Neural cell (in vitro differentiated cells): ENCODE results near the gene TSC1. TPM values are rescaled to one million over a fixed set of nuclear protein-coding genes. Genes with fewer than 3 reads are reported as not detected.

ENCODE experiments used
- H2AFZ ChIP-seq: fragments of 200-600, 300-800 bp; sonication (generic), shearing (Covaris generic); 2 replicates; pipeline ENCODE4 v1.6.0; 2014; ENCODE audit warnings: low read depth, mild to moderate bottlenecking, antibody characterized with exemption, low read length, moderate library complexity
- H3F3A ChIP-seq: fragments of 200-600 bp; shearing (Covaris generic); 2 replicates; pipeline ENCODE4 v1.6.1; 2016; ENCODE audit warnings: mild to moderate bottlenecking, moderate library complexity, mixed read lengths, antibody characterized with exemption, low read length; ENCODE audit not compliant: insufficient read depth, poor library complexity, severe bottlenecking
- H3K27ac ChIP-seq: fragments of 200-600, 300-800 bp; sonication (generic), shearing (Covaris generic); 2 replicates; pipeline ENCODE4 v1.5.1; 2014; ENCODE audit warnings: mild to moderate bottlenecking, low read length, moderate library complexity
- H3K27me3 ChIP-seq: fragments of 300-800, 200-600 bp; sonication (generic), shearing (Covaris generic); 2 replicates; pipeline ENCODE4 v1.6.0; 2014; ENCODE audit warnings: mild to moderate bottlenecking, low read depth, low read length, moderate library complexity; ENCODE audit not compliant: insufficient read depth
- H3K36me3 ChIP-seq: fragments of 300-800, 200-600 bp; sonication (generic), shearing (Covaris generic); 2 replicates; pipeline ENCODE4 v1.5.1; 2014; ENCODE audit warnings: mild to moderate bottlenecking, antibody characterized with exemption, low read length, moderate library complexity; ENCODE audit not compliant: insufficient read depth
- H3K4me2 ChIP-seq: fragments of 300-800, 200-600 bp; sonication (generic), shearing (Covaris generic); 2 replicates; pipeline ENCODE4 v1.6.0; 2014; ENCODE audit warnings: mild to moderate bottlenecking, low read length
- H3K4me3 ChIP-seq: fragments of 300-800, 200-600 bp; sonication (generic), shearing (Covaris generic); 2 replicates; pipeline ENCODE4 v1.5.1; 2014; ENCODE audit warnings: mild to moderate bottlenecking, low read length, moderate library complexity
- H3K79me2 ChIP-seq: fragments of 200-600 bp; shearing (Covaris generic); replicated peaks from 2 replicates; pipeline ENCODE4 v1.6.0; 2014; ENCODE audit warnings: mild to moderate bottlenecking, low read length, moderate library complexity; ENCODE audit not compliant: insufficient read depth
- H3K9ac ChIP-seq: fragments of 300-800, 200-600 bp; sonication (generic), shearing (Covaris generic); 2 replicates; pipeline ENCODE4 v1.6.1; 2016; ENCODE audit warnings: mild to moderate bottlenecking, low read length, mixed read lengths
- H3K9me2 ChIP-seq: fragments of 200-600 bp; shearing (Covaris generic); 2 replicates; pipeline ENCODE4 v1.6.1; 2016; ENCODE audit warnings: mild to moderate bottlenecking, low read length, mixed read lengths; ENCODE audit not compliant: insufficient read depth
- H3K9me3 ChIP-seq: fragments of 200-600, 300-800 bp; sonication (generic), shearing (Covaris generic); 2 replicates; pipeline ENCODE4 v1.6.1; 2016; ENCODE audit warnings: mild to moderate bottlenecking, mixed run types, low read length, moderate library complexity, mixed read lengths
- H4K20me1 ChIP-seq: fragments of 200-600 bp; shearing (Covaris generic); 2 replicates; pipeline ENCODE4 v1.6.1; 2016; ENCODE audit warnings: mild to moderate bottlenecking, mixed run types; ENCODE audit not compliant: insufficient read depth
- EP300 ChIP-seq: fragments of 450-650 bp; conservative IDR thresholded peaks from 2 replicates; pipeline ENCODE4 v1.6.1; 2014; ENCODE audit warnings: antibody characterized with exemption, mild to moderate bottlenecking, moderate library complexity; ENCODE audit not compliant: poor library complexity, severe bottlenecking
- EZH2 ChIP-seq: fragments of 200-600, 300-800 bp; shearing (Covaris generic), sonication (generic); IDR thresholded peaks from 2 replicates; pipeline ENCODE4 v1.6.1; 2014; ENCODE audit warnings: antibody characterized with exemption, low read length, borderline replicate concordance, mild to moderate bottlenecking; ENCODE audit not compliant: insufficient read depth, poor library complexity, severe bottlenecking
- MXI1 ChIP-seq: fragments of 450-650 bp; conservative IDR thresholded peaks from 2 replicates; pipeline ENCODE4 v1.6.1; 2014; ENCODE audit warnings: antibody characterized with exemption, mild to moderate bottlenecking; ENCODE audit not compliant: poor library complexity, severe bottlenecking
- POLR2AphosphoS5 ChIP-seq: IDR thresholded peaks from 2 replicates; pipeline ENCODE4 v1.6.1; 2012
- RAD21 ChIP-seq: fragments of 450-650 bp; conservative IDR thresholded peaks from 2 replicates; pipeline ENCODE4 v1.6.1; 2014; ENCODE audit warnings: antibody characterized with exemption, mild to moderate bottlenecking, moderate library complexity
- SMC3 ChIP-seq: fragments of 450-650 bp; conservative IDR thresholded peaks from 2 replicates; pipeline ENCODE4 v1.6.1; 2014; ENCODE audit warnings: antibody characterized with exemption, mild to moderate bottlenecking, moderate library complexity; ENCODE audit not compliant: poor library complexity
- TAF1 ChIP-seq: IDR thresholded peaks from 2 replicates; pipeline ENCODE4 v1.6.1; 2012; ENCODE audit warnings: low read depth
- polyA plus RNA-seq: library from polyadenylated mRNA; depleted of rRNA; stranded (reverse); fragments of >200 nt; gene quantifications from 2 replicates; pipeline ENCODE4 v1.2.3, GENCODE V29; 2014
- TF ChIP-seq, protein P1 (sequence below): IDR thresholded peaks from 2 replicates; pipeline ENCODE4 v1.6.1; 2012; ENCODE audit warnings: borderline replicate concordance
- TF ChIP-seq, protein P2 (sequence below): fragments of 450-650 bp; IDR thresholded peaks from 2 replicates; pipeline ENCODE4 v1.5.1; 2014; ENCODE audit warnings: antibody characterized with exemption, mild to moderate bottlenecking, moderate library complexity; ENCODE audit not compliant: poor library complexity, severe bottlenecking

Gene TSC1
- polyA plus RNA-seq, 1 donor from 2014 or later, result 47.1 TPM

GRCh38 chr9:132957805-132958204 is 13.4 kb upstream of the TSC1 start:
- no peak overlapping the region for H2AFZ ChIP-seq
- no peaks in the 10 kb centered on the region for H4K20me1 ChIP-seq
- no peak overlapping the region for H3K27ac ChIP-seq
- no peaks in the 10 kb centered on the region for H3K27me3 ChIP-seq
- no peaks in the 10 kb centered on the region for H3F3A ChIP-seq
- H3K36me3 ChIP-seq, result no peaks in the 10 kb centered on the region
- no peak for TF ChIP-seq TAF1
- TF ChIP-seq, protein P1, sequence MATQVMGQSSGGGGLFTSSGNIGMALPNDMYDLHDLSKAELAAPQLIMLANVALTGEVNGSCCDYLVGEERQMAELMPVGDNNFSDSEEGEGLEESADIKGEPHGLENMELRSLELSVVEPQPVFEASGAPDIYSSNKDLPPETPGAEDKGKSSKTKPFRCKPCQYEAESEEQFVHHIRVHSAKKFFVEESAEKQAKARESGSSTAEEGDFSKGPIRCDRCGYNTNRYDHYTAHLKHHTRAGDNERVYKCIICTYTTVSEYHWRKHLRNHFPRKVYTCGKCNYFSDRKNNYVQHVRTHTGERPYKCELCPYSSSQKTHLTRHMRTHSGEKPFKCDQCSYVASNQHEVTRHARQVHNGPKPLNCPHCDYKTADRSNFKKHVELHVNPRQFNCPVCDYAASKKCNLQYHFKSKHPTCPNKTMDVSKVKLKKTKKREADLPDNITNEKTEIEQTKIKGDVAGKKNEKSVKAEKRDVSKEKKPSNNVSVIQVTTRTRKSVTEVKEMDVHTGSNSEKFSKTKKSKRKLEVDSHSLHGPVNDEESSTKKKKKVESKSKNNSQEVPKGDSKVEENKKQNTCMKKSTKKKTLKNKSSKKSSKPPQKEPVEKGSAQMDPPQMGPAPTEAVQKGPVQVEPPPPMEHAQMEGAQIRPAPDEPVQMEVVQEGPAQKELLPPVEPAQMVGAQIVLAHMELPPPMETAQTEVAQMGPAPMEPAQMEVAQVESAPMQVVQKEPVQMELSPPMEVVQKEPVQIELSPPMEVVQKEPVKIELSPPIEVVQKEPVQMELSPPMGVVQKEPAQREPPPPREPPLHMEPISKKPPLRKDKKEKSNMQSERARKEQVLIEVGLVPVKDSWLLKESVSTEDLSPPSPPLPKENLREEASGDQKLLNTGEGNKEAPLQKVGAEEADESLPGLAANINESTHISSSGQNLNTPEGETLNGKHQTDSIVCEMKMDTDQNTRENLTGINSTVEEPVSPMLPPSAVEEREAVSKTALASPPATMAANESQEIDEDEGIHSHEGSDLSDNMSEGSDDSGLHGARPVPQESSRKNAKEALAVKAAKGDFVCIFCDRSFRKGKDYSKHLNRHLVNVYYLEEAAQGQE, result no peak
- no peaks in the 10 kb centered on the region for H3K79me2 ChIP-seq
- no peak overlapping the region for H3K9ac ChIP-seq
- no peak overlapping the region for H3K4me3 ChIP-seq
- no peak overlapping the region for H3K4me2 ChIP-seq
- no peaks in the 10 kb centered on the region for H3K9me2 ChIP-seq
- no peaks in the 10 kb centered on the region for H3K9me3 ChIP-seq

GRCh38 chr9:132955768-132956167 is 11.4 kb upstream of the TSC1 start:
- H3K4me2 ChIP-seq, result no peak overlapping the region
- H3K27ac ChIP-seq, result no peak overlapping the region
- H3K4me3 ChIP-seq, result no peak overlapping the region
- H2AFZ ChIP-seq, result no peak overlapping the region
- no peaks in the 10 kb centered on the region for H3K36me3 ChIP-seq
- no peaks in the 10 kb centered on the region for H3K9me2 ChIP-seq
- H3K27me3 ChIP-seq, result no peaks in the 10 kb centered on the region
- no peak overlapping the region for H3K9ac ChIP-seq
- no peaks in the 10 kb centered on the region for H3F3A ChIP-seq
- H4K20me1 ChIP-seq, result no peaks in the 10 kb centered on the region
- no peak for TF ChIP-seq SMC3
- TF ChIP-seq, protein P2, sequence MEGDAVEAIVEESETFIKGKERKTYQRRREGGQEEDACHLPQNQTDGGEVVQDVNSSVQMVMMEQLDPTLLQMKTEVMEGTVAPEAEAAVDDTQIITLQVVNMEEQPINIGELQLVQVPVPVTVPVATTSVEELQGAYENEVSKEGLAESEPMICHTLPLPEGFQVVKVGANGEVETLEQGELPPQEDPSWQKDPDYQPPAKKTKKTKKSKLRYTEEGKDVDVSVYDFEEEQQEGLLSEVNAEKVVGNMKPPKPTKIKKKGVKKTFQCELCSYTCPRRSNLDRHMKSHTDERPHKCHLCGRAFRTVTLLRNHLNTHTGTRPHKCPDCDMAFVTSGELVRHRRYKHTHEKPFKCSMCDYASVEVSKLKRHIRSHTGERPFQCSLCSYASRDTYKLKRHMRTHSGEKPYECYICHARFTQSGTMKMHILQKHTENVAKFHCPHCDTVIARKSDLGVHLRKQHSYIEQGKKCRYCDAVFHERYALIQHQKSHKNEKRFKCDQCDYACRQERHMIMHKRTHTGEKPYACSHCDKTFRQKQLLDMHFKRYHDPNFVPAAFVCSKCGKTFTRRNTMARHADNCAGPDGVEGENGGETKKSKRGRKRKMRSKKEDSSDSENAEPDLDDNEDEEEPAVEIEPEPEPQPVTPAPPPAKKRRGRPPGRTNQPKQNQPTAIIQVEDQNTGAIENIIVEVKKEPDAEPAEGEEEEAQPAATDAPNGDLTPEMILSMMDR, result no peak
- no peak for TF ChIP-seq EP300
- TF ChIP-seq RAD21, result no peak
- no peak for TF ChIP-seq EZH2
- TF ChIP-seq, protein P1, result no peak
- TF ChIP-seq TAF1, result no peak
- no peak for TF ChIP-seq POLR2AphosphoS5
- no peak for TF ChIP-seq MXI1
- no peaks in the 10 kb centered on the region for H3K79me2 ChIP-seq
- no peaks in the 10 kb centered on the region for H3K9me3 ChIP-seq
